GM21381 (cell line): ENCODE data around the gene CT55.
"Not testable (repeated sequence)": the region's sequence is repeated elsewhere in the genome, so short reads cannot be mapped to it uniquely, and the experiment has no call there.

Experiments used
- ATAC-seq: cut with Tn5 transposase; IDR thresholded peaks from one replicate; pipeline ENCODE4 v1.9.1; 2021; ENCODE audit warnings: mild to moderate bottlenecking, moderate library complexity; ENCODE audit not compliant: unreplicated experiment

CT55 gene, protein sequence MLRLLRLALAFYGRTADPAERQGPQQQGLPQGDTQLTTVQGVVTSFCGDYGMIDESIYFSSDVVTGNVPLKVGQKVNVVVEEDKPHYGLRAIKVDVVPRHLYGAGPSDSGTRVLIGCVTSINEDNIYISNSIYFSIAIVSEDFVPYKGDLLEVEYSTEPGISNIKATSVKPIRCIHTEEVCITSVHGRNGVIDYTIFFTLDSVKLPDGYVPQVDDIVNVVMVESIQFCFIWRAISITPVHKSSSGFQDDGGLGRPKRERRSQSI

DNA sequence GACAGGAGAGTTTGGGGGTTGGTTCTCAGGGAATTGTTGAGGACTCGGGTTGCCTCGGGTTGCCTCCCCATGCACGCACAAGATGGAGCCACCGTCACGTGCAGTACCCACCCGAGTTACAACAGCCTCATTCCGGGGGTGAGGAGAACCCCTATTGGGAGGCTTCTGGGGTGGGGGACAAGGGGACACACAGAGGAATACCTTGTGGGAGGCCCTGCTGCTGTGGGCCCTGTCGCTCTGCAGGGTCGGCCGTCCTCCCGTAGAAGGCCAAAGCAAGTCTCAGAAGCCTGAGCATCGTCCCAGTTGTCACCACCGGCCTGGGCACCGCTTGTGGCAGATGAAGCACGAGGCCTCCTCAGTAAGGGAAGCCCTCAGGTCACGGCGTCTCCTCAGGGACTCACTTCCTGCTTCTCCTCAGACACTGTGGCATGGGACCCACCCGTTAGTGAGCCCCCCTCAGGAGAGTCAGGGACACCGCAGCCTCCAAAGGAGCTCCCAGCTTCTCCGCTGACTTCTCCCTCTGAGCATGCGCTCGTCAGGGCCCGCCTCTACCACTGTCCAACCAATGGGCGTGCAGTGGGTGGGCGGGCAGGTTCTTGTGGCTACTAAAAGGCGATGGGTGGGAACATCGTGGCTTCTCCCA is at the start of gene CT55:
CT55 (minus strand) TSS at position 522 of the 643 bp plus-strand sequence; CDS start at position 295, 227 bp downstream.
- no peak for ATAC-seq

DNA sequence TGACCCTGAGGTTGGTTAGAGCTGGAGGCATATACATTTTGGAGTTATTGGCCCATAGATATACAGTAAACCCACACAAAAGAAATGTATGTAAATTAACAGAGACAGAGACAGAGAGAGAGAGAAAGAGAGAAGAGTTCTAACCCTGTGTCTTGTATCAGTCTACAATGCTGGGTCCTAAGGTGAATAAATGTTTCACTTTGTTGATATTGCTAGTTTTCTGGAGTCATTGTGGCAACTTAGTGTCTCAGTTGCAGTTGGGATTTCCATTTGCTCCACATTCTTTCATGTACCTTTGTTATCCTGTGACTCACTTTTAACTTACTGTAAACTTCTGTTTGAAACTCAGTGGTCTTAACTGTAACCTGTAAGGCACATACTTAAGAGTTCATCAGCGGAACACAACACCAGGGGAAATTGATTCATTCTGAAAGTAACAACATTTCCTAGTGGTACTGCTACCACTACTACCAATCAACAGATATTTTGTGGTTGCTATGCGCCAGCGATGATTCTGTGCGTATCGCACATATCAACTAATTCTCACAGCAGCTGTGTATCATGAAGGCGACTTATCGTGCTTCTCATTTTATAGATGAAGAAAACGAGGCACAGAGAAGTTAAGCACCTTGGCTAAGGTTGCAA is 42.1 kb upstream of the CT55 start:
- ATAC-seq: no peak

DNA sequence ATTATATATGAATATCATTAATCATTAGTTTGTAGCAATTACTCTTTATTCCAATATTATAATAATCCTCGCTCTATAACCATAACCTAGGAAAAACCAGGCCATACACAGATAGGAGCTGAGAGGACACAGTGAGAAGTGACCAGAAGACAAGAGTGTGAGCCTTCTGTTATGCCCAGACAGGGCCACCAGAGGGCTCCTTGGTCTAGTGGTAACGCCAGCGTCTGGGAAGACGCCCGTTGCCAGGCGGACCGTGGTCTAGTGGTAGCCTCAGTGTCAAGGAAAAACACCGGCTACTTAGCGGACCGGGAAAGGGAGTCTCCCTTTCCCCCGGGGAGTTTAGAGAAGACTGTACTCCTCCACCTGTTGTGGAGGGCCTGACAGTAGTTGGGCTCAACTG is 35.2 kb upstream of the CT55 start:
- ATAC-seq: not testable (repeated sequence)

DNA sequence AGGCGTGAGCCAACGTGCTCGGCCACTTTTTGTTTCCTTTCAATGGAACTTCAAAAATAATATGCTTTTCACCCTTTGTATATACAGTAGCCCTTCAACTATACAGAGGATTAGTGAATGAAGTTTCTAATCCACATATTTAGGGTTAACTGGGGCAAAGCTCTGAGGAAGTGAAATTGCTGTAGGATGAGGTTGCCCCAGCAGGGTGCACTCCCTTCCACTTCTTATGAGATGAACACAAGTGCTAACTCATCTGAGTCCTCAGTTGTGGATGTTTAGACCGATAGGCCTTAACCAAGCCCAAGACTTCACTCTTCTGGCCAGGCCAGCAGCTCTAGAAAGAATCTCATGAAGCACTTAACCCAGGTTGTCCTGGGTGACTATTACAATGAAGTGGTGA is 29.1 kb upstream of the CT55 start:
- no peak for ATAC-seq

DNA sequence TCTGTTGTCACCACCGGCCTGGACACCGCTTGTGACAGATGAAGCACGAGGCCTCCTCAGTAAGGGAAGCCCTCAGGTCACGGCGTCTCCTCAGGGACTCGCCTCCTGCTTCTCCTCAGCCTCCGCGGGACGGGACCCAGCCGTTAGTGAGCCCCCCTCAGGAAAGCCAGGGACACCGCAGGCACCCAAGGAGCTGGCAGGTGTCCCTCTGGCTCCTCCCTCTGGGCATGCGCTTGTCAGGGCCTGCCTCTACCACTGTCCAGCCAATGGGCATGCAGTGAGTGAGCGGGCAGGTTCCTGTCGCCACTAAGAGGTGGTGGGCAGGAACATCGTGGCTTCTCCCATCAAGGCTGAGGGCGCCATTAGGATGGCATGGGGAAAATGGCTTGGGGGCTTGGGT is 23.5 kb upstream of the CT55 start:
- no peak for ATAC-seq

DNA sequence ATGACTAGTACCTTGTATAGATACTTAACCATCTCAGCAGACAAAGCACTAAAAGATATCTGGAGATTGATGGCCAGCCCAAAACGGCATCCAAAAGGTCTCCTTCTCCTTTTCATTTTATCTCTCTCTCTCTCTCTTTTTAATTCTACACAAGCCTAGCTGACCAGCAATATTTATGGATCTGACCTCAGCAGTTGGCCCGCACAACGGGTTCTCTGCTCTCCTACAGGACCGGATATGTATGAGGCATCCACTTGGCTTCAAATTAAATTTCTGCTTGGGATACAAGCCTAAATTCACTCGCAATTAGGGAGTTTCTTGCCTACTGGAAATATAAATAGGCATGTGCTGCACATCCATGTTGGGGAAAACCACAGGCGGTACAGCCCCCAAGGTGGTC is 22.5 kb upstream of the CT55 start:
- ATAC-seq: no peak

DNA sequence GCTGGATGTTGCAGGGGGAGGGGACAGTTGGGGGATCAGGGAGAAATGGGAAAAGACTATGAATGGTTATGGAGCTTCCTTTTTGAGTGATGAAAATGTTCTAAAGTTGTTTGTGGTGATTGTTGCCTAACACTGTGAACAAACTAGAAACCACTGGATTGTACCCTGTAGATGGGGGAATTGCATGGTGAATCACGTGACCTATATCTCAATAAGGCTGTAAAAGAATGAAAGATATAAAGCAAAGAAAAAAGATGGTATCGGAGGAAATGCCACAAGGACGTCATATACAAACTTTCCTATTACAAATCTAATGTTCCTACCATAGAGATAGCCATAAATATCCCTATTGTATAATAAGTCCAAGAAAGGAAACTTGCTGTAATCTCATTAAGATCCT is 20.6 kb upstream of the CT55 start:
- no peak for ATAC-seq

DNA sequence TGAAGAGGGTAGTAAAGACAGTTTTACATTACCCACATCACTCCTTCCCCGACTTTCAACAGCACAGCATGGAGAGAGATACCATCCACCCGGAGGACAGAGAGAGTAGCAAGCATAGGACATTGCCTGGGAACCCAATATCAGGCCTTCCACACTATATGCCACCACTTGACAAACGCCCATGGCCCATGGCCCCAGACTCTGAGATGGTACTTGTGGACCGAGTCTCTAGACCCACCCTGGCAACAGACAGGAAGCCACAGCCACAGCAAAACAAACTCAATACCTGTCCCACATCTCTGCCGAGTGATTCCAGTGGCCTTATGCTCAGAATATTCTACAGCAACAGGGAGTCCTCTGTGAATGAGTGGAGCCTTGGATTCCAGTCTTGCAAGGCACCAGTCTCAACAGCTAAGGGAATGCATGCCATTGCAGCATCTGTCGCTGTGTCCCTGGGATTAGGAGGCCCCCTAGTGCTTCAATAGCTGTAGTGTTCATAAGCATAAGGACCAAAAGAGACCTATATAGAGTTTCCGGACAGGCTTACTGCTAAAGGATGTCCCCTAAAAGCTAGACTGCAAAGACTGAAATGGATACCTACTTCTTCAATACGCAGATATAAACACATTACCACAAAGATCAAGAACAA is 14.7 kb upstream of the CT55 start:
- ATAC-seq: peak; percentile 80

DNA sequence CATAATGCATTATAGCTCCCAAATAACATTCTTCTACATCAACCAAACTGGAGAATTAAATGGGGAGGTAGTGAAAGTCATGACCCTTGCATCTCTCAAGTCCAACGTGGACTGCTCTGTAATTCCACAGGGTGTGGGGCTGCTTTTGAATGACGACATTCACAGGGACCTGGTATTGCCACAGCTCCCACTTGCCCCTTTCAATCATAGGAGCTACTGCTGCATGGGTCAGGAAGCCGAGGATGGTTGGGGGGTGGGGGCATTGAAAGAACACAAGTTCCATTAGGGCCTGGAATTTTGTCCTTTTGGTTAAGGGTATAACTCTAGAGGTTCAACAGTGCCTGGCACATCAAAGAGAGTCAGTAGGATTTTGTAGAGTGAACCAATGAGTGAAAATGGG is 7.4 kb upstream of the CT55 start:
- no peak for ATAC-seq

DNA sequence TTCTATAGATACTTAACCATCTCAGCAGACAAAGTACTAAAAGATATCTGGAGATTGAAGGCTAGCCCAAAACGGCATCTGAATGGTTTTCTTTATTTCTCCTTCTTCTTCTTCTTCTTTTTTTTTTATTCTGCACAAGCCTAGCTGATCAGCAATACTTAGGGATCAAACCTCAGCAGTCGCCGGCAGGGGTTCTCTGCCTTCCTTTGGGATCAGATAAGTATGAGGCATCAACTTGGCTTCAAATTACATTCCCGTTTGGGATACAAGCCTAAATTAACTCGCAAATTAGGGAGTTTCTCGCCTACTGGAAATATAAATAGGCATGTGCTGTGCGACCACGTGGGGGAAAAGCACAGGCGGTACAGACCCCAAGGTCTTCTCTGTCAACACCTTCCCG is 730 bp downstream of the CT55 start:
- no peak for ATAC-seq

DNA sequence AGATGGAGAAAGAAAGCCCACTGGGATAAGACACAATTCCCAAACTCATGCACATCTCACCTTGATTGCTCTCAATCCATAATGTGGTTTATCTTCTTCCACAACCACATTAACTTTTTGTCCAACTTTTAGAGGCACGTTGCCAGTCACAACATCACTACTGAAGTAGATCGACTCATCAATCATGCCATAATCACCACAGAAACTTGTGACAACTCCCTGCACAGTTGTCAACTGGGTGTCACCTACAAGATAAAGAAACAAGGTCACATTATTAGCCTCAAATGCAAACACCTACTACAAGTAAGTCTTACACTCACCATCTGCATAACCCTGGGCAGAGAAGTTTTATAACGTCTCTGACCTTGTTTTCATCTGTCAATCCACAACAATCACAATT is 1.7 kb downstream of the CT55 start:
- not testable (repeated sequence) for ATAC-seq

DNA sequence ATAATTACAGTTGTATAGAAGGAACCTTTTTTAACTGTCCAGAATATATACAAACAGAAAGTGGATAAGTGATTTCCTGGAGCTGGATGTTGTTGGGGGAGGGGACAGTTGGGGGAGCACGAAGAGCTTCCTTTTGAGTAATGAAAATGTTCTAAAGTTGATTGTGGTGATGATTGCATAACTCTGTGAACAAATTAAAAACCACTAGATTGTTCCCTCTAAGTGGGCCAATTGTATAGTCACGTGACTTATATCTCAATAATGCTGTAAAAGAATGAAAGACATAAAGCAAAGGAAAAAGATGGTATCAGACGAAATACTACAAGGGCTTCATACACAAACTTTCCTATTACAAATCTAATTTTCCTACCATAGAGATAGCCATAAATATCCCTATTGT is 2.7 kb downstream of the CT55 start:
- ATAC-seq: no peak

DNA sequence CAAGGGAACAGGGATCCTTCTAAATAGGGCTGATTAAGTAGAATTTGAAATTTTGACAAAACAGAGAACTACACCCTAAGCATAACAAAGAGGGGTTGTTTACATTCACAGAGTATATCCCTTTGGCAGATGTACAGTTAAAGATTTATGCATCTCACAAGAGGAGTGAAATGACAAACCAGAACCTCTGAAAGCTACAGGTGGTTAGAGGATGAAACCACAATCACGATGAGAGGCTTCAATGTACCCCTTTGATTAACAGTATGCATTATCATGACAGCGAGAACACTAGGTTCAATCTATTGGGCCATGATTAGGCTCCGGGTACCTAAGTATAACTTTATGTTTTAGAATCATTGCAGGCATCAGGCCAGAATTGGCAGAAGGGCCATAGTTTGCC is 16.5 kb downstream of the CT55 start:
- ATAC-seq: not testable (repeated sequence)

DNA sequence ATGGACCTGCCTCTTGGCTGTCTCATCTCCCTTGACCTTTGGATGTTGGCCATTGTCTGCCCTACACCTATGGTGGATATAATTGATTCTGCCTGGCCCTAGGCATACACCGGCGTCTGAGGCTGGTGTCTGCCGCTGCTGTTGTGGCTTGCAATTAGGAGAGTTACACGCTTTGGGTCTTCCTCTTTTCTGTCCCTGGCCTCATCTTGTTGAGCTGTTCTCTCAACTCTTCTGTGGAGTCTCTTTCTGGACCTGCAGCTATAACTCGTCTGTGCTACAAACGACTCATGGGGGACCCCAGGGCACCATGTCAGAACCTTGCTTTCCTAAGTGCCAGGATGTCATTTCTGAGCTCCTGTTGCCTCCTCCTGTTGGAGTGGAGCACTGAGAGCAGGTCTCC is 45.1 kb downstream of the CT55 start:
- not testable (repeated sequence) for ATAC-seq

DNA sequence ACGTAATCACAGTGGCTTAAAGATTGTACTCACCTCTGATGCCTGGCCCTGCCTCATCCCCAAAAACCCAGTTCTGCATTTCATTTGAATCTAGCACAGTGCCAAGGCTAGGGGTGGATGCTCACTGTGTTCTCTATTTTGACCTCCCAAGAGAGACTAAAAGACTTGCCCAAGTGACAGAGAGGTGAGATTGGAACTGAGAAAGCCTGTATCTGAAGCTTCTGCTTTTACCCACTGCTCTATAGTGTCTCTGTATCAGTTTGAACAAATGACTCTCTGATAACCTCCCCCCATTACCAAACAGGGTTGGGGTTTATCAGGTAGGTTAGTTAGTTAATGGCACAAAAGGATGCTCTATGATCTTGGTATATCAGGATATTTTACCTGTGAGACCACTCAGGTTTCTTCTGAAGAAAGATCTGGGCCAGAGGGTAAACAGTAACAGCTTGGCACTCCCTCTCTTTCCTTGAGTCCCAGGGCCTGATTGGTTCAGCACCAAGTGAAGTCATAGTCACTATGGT is 51.1 kb downstream of the CT55 start, which contains the start of gene ETDB:
ETDB (minus strand) TSS at position 471 of the 521 bp plus-strand sequence. CDS start 1,265 bp downstream, outside the sequence.
- not testable (repeated sequence) for ATAC-seq

DNA sequence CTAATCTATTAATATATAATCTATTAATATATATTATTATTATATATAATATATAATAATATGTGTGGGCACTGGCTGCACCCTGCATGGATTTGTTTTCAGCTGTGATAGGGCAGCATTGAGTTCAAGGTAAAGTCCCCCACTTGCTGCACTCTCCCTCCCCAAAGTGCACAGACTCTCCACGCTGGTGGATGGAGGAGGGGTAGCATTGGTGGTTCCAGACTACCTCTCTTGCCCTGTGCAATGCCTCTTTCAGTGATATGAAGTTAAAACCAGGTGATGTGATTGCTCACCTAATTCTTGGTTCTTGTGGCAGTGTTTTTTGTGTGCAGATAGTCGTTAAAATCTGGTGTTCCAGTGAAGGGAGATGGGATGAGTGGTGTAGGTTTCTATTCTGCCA is 55.1 kb downstream of the CT55 start:
- not testable (repeated sequence) for ATAC-seq

DNA sequence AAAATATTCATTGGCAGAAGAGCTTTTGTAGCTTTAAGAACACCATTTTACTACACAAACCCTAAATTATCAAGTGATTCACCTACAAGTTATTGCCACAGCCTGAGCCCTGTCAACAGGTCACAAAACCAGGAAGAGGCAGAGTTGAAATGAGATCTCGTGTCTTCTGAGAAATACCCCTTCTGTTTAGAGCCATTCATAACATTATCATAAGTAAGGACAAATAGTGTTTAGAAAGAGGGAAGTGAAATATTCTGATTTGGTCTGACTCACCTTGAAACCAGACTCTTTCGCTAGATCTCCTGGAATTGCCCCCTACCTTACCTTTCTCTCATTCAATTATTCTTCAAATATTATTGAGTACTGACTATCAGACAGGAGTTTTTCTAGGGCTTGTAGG is 56.8 kb downstream of the CT55 start:
- ATAC-seq: peak; percentile 92

DNA sequence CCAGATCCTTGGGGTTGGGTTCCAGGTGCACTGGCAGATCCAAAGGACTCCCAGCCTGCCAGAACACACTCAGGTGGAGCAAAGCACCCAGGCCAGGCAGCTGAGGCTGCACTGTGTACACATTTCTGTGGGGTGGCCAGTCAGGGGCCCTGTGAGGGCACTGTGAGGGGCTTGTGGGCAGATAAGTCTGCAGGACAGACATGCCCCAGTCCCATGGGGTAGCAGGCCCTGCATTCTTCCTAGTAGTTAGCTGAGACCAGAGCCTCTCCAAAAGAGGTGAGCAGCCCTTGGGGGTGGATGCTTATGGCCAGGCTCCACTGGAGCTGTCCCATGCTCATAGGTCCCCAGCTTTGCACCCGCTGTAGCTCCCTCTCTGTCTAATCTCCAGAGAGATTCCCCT is 58.5 kb downstream of the CT55 start:
- ATAC-seq: no peak

DNA sequence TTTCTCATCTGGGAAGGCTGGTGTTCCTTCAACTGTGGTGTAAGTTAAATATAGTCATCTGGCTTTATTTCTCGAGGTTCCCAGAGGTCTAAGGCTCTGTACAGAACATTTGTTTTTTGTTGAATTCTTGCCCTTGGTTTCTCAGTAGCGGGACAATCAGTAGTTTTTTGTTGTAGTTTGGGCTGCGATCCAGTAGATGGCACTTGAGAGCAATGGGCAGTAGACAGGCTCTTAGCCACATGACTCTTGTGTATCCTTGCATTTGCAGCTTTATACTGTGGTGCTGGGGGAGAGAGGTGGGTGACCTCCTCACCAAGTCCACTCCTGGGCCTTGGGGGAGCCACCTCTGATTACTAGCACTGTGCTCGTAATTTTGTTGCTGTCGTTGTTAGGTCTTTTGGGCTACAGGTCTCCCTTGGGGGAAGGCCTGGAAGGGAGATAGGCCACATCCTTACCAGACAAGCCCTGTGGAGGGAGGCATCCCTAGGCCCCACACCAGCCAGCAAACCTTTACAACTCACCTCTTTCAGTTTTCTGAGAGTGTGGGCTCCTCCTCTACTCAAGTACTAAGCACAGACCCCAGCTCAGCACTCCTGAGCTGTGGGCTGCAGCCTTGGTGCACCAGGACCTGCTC is 59.0 kb downstream of the CT55 start:
- no peak for ATAC-seq

DNA sequence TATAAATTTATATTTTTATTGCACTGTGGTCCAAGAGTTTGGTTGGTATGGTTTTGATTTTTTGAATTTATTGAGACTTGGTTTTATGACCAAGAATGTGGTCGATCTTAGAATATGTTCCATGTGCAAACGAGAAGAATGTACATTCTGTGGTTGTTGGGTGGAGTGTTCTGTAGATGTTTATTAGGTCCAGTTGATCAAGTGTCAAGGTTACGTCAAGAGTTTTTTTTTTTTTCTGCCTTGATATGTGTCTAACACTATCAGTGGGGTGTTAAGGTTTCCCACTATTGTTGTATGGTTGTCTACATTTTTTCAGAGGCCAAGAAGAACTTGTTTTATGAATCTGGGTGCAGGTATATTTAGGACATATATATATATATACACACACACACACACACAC is 61.6 kb downstream of the CT55 start:
- ATAC-seq: no peak
